Neural cell (in vitro differentiated cells): ENCODE measurements around the gene UROC1. TPM values are rescaled to one million over a fixed set of nuclear protein-coding genes. Genes with fewer than 3 reads are reported as not detected.

Experiments used
- H2AFZ ChIP-seq: fragments of 200-600, 300-800 bp; sonication (generic), shearing (Covaris generic); 2 replicates; pipeline ENCODE4 v1.6.0; 2014; ENCODE audit warnings: low read depth, mild to moderate bottlenecking, antibody characterized with exemption, low read length, moderate library complexity
- H3F3A ChIP-seq: fragments of 200-600 bp; shearing (Covaris generic); 2 replicates; pipeline ENCODE4 v1.6.1; 2016; ENCODE audit warnings: mild to moderate bottlenecking, moderate library complexity, mixed read lengths, antibody characterized with exemption, low read length; ENCODE audit not compliant: insufficient read depth, poor library complexity, severe bottlenecking
- H3K27ac ChIP-seq: fragments of 200-600, 300-800 bp; sonication (generic), shearing (Covaris generic); 2 replicates; pipeline ENCODE4 v1.5.1; 2014; ENCODE audit warnings: mild to moderate bottlenecking, low read length, moderate library complexity
- H3K27me3 ChIP-seq: fragments of 300-800, 200-600 bp; sonication (generic), shearing (Covaris generic); 2 replicates; pipeline ENCODE4 v1.6.0; 2014; ENCODE audit warnings: mild to moderate bottlenecking, low read depth, low read length, moderate library complexity; ENCODE audit not compliant: insufficient read depth
- H3K36me3 ChIP-seq: fragments of 300-800, 200-600 bp; sonication (generic), shearing (Covaris generic); 2 replicates; pipeline ENCODE4 v1.5.1; 2014; ENCODE audit warnings: mild to moderate bottlenecking, antibody characterized with exemption, low read length, moderate library complexity; ENCODE audit not compliant: insufficient read depth
- H3K4me2 ChIP-seq: fragments of 300-800, 200-600 bp; sonication (generic), shearing (Covaris generic); 2 replicates; pipeline ENCODE4 v1.6.0; 2014; ENCODE audit warnings: mild to moderate bottlenecking, low read length
- H3K4me3 ChIP-seq: fragments of 300-800, 200-600 bp; sonication (generic), shearing (Covaris generic); 2 replicates; pipeline ENCODE4 v1.5.1; 2014; ENCODE audit warnings: mild to moderate bottlenecking, low read length, moderate library complexity
- H3K79me2 ChIP-seq: fragments of 200-600 bp; shearing (Covaris generic); replicated peaks from 2 replicates; pipeline ENCODE4 v1.6.0; 2014; ENCODE audit warnings: mild to moderate bottlenecking, low read length, moderate library complexity; ENCODE audit not compliant: insufficient read depth
- H3K9ac ChIP-seq: fragments of 300-800, 200-600 bp; sonication (generic), shearing (Covaris generic); 2 replicates; pipeline ENCODE4 v1.6.1; 2016; ENCODE audit warnings: mild to moderate bottlenecking, low read length, mixed read lengths
- H3K9me2 ChIP-seq: fragments of 200-600 bp; shearing (Covaris generic); 2 replicates; pipeline ENCODE4 v1.6.1; 2016; ENCODE audit warnings: mild to moderate bottlenecking, low read length, mixed read lengths; ENCODE audit not compliant: insufficient read depth
- H3K9me3 ChIP-seq: fragments of 200-600, 300-800 bp; sonication (generic), shearing (Covaris generic); 2 replicates; pipeline ENCODE4 v1.6.1; 2016; ENCODE audit warnings: mild to moderate bottlenecking, mixed run types, low read length, moderate library complexity, mixed read lengths
- H4K20me1 ChIP-seq: fragments of 200-600 bp; shearing (Covaris generic); 2 replicates; pipeline ENCODE4 v1.6.1; 2016; ENCODE audit warnings: mild to moderate bottlenecking, mixed run types; ENCODE audit not compliant: insufficient read depth
- CTCF ChIP-seq: fragments of 450-650 bp; IDR thresholded peaks from 2 replicates; pipeline ENCODE4 v1.5.1; 2014; ENCODE audit warnings: antibody characterized with exemption, mild to moderate bottlenecking, moderate library complexity; ENCODE audit not compliant: poor library complexity, severe bottlenecking
- EP300 ChIP-seq: fragments of 450-650 bp; conservative IDR thresholded peaks from 2 replicates; pipeline ENCODE4 v1.6.1; 2014; ENCODE audit warnings: antibody characterized with exemption, mild to moderate bottlenecking, moderate library complexity; ENCODE audit not compliant: poor library complexity, severe bottlenecking
- EZH2 ChIP-seq: fragments of 200-600, 300-800 bp; shearing (Covaris generic), sonication (generic); IDR thresholded peaks from 2 replicates; pipeline ENCODE4 v1.6.1; 2014; ENCODE audit warnings: antibody characterized with exemption, low read length, borderline replicate concordance, mild to moderate bottlenecking; ENCODE audit not compliant: insufficient read depth, poor library complexity, severe bottlenecking
- MXI1 ChIP-seq: fragments of 450-650 bp; conservative IDR thresholded peaks from 2 replicates; pipeline ENCODE4 v1.6.1; 2014; ENCODE audit warnings: antibody characterized with exemption, mild to moderate bottlenecking; ENCODE audit not compliant: poor library complexity, severe bottlenecking
- POLR2AphosphoS5 ChIP-seq: IDR thresholded peaks from 2 replicates; pipeline ENCODE4 v1.6.1; 2012
- RAD21 ChIP-seq: fragments of 450-650 bp; conservative IDR thresholded peaks from 2 replicates; pipeline ENCODE4 v1.6.1; 2014; ENCODE audit warnings: antibody characterized with exemption, mild to moderate bottlenecking, moderate library complexity
- SMC3 ChIP-seq: fragments of 450-650 bp; conservative IDR thresholded peaks from 2 replicates; pipeline ENCODE4 v1.6.1; 2014; ENCODE audit warnings: antibody characterized with exemption, mild to moderate bottlenecking, moderate library complexity; ENCODE audit not compliant: poor library complexity
- TAF1 ChIP-seq: IDR thresholded peaks from 2 replicates; pipeline ENCODE4 v1.6.1; 2012; ENCODE audit warnings: low read depth
- polyA plus RNA-seq: library from polyadenylated mRNA; depleted of rRNA; stranded (reverse); fragments of >200 nt; gene quantifications from 2 replicates; pipeline ENCODE4 v1.2.3, GENCODE V29; 2014
- TF ChIP-seq, protein P1 (sequence below): IDR thresholded peaks from 2 replicates; pipeline ENCODE4 v1.6.1; 2012; ENCODE audit warnings: borderline replicate concordance

UROC1 gene
- polyA plus RNA-seq, 1 donor from 2014 or later: not detected

- TF ChIP-seq SMC3 (no peak), EZH2 (no peak), TAF1 (no peak), MXI1 (no peak)
Measured at GRCh38 chr3:126539558-126540250, 22.1 kb upstream of the UROC1 start (continued).

DNA sequence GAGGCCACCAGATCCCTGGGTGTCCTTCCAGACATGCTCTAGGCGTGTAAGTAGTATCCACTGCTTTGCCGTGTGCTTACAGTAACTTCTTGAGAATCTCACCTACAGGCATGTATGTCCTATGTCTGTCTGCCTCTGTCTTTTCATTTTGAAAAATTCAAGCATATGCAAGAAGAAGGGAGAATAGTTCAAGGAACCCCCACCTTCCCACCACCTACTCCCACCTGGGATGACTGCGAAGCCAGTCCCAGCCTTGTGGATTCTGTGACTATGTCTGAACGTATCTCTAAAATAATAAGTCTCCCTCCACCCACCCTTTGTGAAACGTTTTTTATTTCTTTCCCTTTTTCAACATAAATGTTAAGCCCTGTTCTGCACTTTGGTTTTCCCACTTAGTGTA is 21.4 kb upstream of the UROC1 start:
- Histone ChIP-seq H3K36me3 (no peaks in the 10 kb centered on the region), H3K79me2 (no peaks in the 10 kb centered on the region), H3K9me2 (no peaks in the 10 kb centered on the region), H4K20me1 (no peaks in the 10 kb centered on the region), H3K4me2 (no peak overlapping the region), H3F3A (no peaks in the 10 kb centered on the region), H3K27me3 (no peaks in the 10 kb centered on the region), H3K9ac (no peak overlapping the region), H2AFZ (no peak overlapping the region), H3K27ac (no peak overlapping the region), H3K4me3 (no peak overlapping the region), H3K9me3 (no peaks in the 10 kb centered on the region)
- no peak for TF ChIP-seq TAF1
- no peak for TF ChIP-seq CTCF
- no peak for TF ChIP-seq RAD21
- TF ChIP-seq MXI1: no peak
- TF ChIP-seq, protein P1, sequence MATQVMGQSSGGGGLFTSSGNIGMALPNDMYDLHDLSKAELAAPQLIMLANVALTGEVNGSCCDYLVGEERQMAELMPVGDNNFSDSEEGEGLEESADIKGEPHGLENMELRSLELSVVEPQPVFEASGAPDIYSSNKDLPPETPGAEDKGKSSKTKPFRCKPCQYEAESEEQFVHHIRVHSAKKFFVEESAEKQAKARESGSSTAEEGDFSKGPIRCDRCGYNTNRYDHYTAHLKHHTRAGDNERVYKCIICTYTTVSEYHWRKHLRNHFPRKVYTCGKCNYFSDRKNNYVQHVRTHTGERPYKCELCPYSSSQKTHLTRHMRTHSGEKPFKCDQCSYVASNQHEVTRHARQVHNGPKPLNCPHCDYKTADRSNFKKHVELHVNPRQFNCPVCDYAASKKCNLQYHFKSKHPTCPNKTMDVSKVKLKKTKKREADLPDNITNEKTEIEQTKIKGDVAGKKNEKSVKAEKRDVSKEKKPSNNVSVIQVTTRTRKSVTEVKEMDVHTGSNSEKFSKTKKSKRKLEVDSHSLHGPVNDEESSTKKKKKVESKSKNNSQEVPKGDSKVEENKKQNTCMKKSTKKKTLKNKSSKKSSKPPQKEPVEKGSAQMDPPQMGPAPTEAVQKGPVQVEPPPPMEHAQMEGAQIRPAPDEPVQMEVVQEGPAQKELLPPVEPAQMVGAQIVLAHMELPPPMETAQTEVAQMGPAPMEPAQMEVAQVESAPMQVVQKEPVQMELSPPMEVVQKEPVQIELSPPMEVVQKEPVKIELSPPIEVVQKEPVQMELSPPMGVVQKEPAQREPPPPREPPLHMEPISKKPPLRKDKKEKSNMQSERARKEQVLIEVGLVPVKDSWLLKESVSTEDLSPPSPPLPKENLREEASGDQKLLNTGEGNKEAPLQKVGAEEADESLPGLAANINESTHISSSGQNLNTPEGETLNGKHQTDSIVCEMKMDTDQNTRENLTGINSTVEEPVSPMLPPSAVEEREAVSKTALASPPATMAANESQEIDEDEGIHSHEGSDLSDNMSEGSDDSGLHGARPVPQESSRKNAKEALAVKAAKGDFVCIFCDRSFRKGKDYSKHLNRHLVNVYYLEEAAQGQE: no peak
- TF ChIP-seq EZH2: no peak
- TF ChIP-seq SMC3: no peak
- TF ChIP-seq POLR2AphosphoS5: no peak
- no peak for TF ChIP-seq EP300

GRCh38 chr3:126538316-126538715 is 20.7 kb upstream of the UROC1 start:
- H3K9me3 ChIP-seq: no peaks in the 10 kb centered on the region
- H3F3A ChIP-seq: no peaks in the 10 kb centered on the region
- H3K9ac ChIP-seq: no peak overlapping the region
- no peak overlapping the region for H2AFZ ChIP-seq
- no peaks in the 10 kb centered on the region for H3K27me3 ChIP-seq
- H3K36me3 ChIP-seq: no peaks in the 10 kb centered on the region
- H3K9me2 ChIP-seq: no peaks in the 10 kb centered on the region
- H3K4me3 ChIP-seq: no peak overlapping the region
- TF ChIP-seq SMC3 (no peak), EZH2 (no peak), EP300 (no peak), TAF1 (no peak), RAD21 (no peak), POLR2AphosphoS5 (no peak), MXI1 (no peak), CTCF (no peak)
- TF ChIP-seq, protein P1: no peak
- no peaks in the 10 kb centered on the region for H3K79me2 ChIP-seq
- no peaks in the 10 kb centered on the region for H4K20me1 ChIP-seq
- H3K4me2 ChIP-seq: no peak overlapping the region
- no peak overlapping the region for H3K27ac ChIP-seq
